Uterus (tissue), 4 donors: ENCODE measurements around the gene TAS2R3. TPM values are rescaled to one million over a fixed set of nuclear protein-coding genes. Genes with fewer than 3 reads are reported as not detected.

Source experiments
- DNase-seq, 2 donors: peaks; one replicate each; pipeline ENCODE4 v3.0.0-alpha.2; 2019 to 2020
- H3K27ac ChIP-seq, 2 donors: fragments of 200-600 bp; sonication (generic); 1 replicate in 1 of 2; 2 replicates in 1 of 2; pipeline ENCODE4 v1.5.1; 2016 to 2018
- H3K27me3 ChIP-seq, 2 donors: fragments of 200-600 bp; sonication (generic); one replicate each; pipeline ENCODE4 v1.5.1; 2018 to 2019; ENCODE audit warnings: control low read depth in 1 of 2
- H3K36me3 ChIP-seq, 2 donors: fragments of 200-600 bp; sonication (generic); one replicate each; pipeline ENCODE4 v1.5.1; 2019; ENCODE audit warnings: control low read depth in 1 of 2
- H3K4me1 ChIP-seq, 2 donors: fragments of 200-600 bp; sonication (generic); one replicate each; pipeline ENCODE4 v1.5.1; 2018 to 2019; ENCODE audit warnings: control low read depth in 1 of 2
- H3K4me3 ChIP-seq, 2 donors: fragments of 200-600 bp; sonication (generic); 1 replicate in 1 of 2; 2 replicates in 1 of 2; pipeline ENCODE4 v1.5.1; 2018 to 2019; ENCODE audit warnings: mild to moderate bottlenecking in 1 of 2
- H3K9me3 ChIP-seq, 2 donors: fragments of 200-600 bp; sonication (generic); one replicate each; pipeline ENCODE4 v1.5.1; 2019; ENCODE audit warnings: control low read depth in 1 of 2
- CTCF ChIP-seq, 4 experiments: fragments of 200-600 bp in 2 of 4; fragments of 450-650 bp in 2 of 4; sonication (generic) in 2 of 4; IDR thresholded peaks; one replicate each; pipeline ENCODE4 v1.5.1; 2016 to 2019; ENCODE audit warnings: antibody characterized with exemption in 4 of 4, mild to moderate bottlenecking in 2 of 4, moderate library complexity in 1 of 4
- POLR2A ChIP-seq, 2 donors: fragments of 450-650 bp; IDR thresholded peaks; one replicate each; pipeline ENCODE4 v1.6.1; 2016; ENCODE audit warnings: antibody characterized with exemption in 2 of 2, mild to moderate bottlenecking in 1 of 2, moderate library complexity in 1 of 2
- intact Hi-C: fragments of 100-400 bp; cut with DNase I; formaldehyde crosslinking; loops from one replicate; pipeline ENCODE4 v1.15.1; 2023; ENCODE audit warnings: low total_unique reads
- total RNA-seq, 4 donors: library from RNA; depleted of rRNA in 3 of 4; stranded (reverse); fragments of >200 nt in 3 of 4; gene quantifications; one replicate each; pipeline versions ENCODE4 v1.1.0 to v1.2.4, GENCODE V29; 2014 to 2023
- donor health status: DM: yes; HTN: yes; CAD: no.

The TAS2R3 gene
- total RNA-seq, 4 donors from 2014 or later = 8.3 to 26.6 (median 10.0) TPM; not detected in 1

GRCh38 chr7:141737836-141738591 lies 25.9 kb upstream of the TAS2R3 start, which contains the start of gene SSBP1:
TSS of gene SSBP1 (plus strand) at chr7:141738358. CDS start at chr7:141739167, 809 bp downstream.
- peak; percentile 73 to 90 (median 77) for TF ChIP-seq CTCF (IDR thresholded peaks at IDR 0.05)
- TF ChIP-seq POLR2A (IDR thresholded peaks at IDR 0.05) = peak in 1 of 2 donors; percentile 58
- H3K27me3 ChIP-seq = no peaks in the 10 kb centered on the region
- peak within 1 kb of the TSS; percentile 84 to 85 for H3K27ac ChIP-seq
- no peaks in the 10 kb centered on the region for H3K9me3 ChIP-seq
- peak within 1 kb of the TSS; percentile 66 to 74 for H3K4me3 ChIP-seq
- intact Hi-C loops = no loop called here
- peak; percentile 90 for DNase-seq
- peaks cover 0 to 9% of the 10 kb centered on the region in 2 donors for H3K4me1 ChIP-seq
- H3K36me3 ChIP-seq = no peaks in the 10 kb centered on the region

GRCh38 chr7:141738592-141739013 lies 25.3 kb upstream of the TAS2R3 start:
- no peak for DNase-seq
- H3K4me3 ChIP-seq = peak overlapping the region; percentile 66 to 74
- TF ChIP-seq CTCF (IDR thresholded peaks at IDR 0.05) = no peak
- TF ChIP-seq POLR2A (IDR thresholded peaks at IDR 0.05) = no peak
- H3K4me1 ChIP-seq = peaks cover 0 to 9% of the 10 kb centered on the region in 2 donors
- no peaks in the 10 kb centered on the region for H3K36me3 ChIP-seq
- peak overlapping the region; percentile 84 to 85 for H3K27ac ChIP-seq
- H3K27me3 ChIP-seq = no peaks in the 10 kb centered on the region
- intact Hi-C loops = no loop called here
- H3K9me3 ChIP-seq = no peaks in the 10 kb centered on the region

- no peak overlapping the region for H3K27ac ChIP-seq
- H3K36me3 ChIP-seq = no peaks in the 10 kb centered on the region
- H3K4me1 ChIP-seq = peaks cover 0 to 9% of the 10 kb centered on the region in 2 donors
- TF ChIP-seq POLR2A (IDR thresholded peaks at IDR 0.05) (no peak), CTCF (IDR thresholded peaks at IDR 0.05) (no peak)
- H3K27me3 ChIP-seq = no peaks in the 10 kb centered on the region
- no peak for DNase-seq
- H3K4me3 ChIP-seq = peak overlapping the region; percentile 66 to 74
- H3K9me3 ChIP-seq = no peaks in the 10 kb centered on the region
- intact Hi-C loops = no loop called here
Observed at GRCh38 chr7:141739250-141739649, 24.6 kb upstream of the TAS2R3 start.

GRCh38 chr7:141742229-141742628 lies 21.7 kb upstream of the TAS2R3 start:
- H3K27me3 ChIP-seq = no peaks in the 10 kb centered on the region
- no peak for DNase-seq
- peaks cover 0 to 9% of the 10 kb centered on the region in 2 donors for H3K4me1 ChIP-seq
- H3K36me3 ChIP-seq = no peaks in the 10 kb centered on the region
- intact Hi-C loops = no loop called here
- no peak overlapping the region for H3K4me3 ChIP-seq
- no peak overlapping the region for H3K27ac ChIP-seq
- TF ChIP-seq POLR2A (IDR thresholded peaks at IDR 0.05) = no peak
- TF ChIP-seq CTCF (IDR thresholded peaks at IDR 0.05) = no peak
- no peaks in the 10 kb centered on the region for H3K9me3 ChIP-seq

GRCh38 chr7:141744131-141744530 lies 19.8 kb upstream of the TAS2R3 start:
- Histone ChIP-seq H3K36me3 (no peaks in the 10 kb centered on the region), H3K27me3 (no peaks in the 10 kb centered on the region), H3K27ac (no peak overlapping the region), H3K4me3 (no peak overlapping the region), H3K9me3 (no peaks in the 10 kb centered on the region), H3K4me1 (peaks cover 0 to 4% of the 10 kb centered on the region in 2 donors)
- intact Hi-C loops = no loop called here
- DNase-seq = no peak
- no peak for TF ChIP-seq POLR2A (IDR thresholded peaks at IDR 0.05)
- no peak for TF ChIP-seq CTCF (IDR thresholded peaks at IDR 0.05)
